Measurements from ENCODE around the gene DLGAP1.

GRCh38 chr18:3845161-3845560, 609.9 kb downstream of the DLGAP1 start:
- no peak for TF ChIP-seq TAF1 (IDR thresholded peaks at IDR 0.05; ENCODE audit: borderline replicate concordance, low read depth, low read length)
- TF ChIP-seq CTCF (IDR thresholded peaks at IDR 0.05): no peak
- no peak for TF ChIP-seq CHD2 (IDR thresholded peaks at IDR 0.05; ENCODE audit: low read length, partially characterized antibody)
- TF ChIP-seq, protein P1, sequence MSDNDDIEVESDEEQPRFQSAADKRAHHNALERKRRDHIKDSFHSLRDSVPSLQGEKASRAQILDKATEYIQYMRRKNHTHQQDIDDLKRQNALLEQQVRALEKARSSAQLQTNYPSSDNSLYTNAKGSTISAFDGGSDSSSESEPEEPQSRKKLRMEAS (IDR thresholded peaks at IDR 0.05; ENCODE audit: low read depth): no peak
